Epithelial cell of proximal tubule (primary cell): ENCODE data around the gene RNU5B-1. TPM values are rescaled to one million over a fixed set of nuclear protein-coding genes. Genes with fewer than 3 reads are reported as not detected.

Source experiments
- DNase-seq: peaks from one replicate; pipeline ENCODE4 v3.0.0-alpha.2; 2011; ENCODE audit warnings: low read depth
- H3K4me3 ChIP-seq: 2 replicates; pipeline ENCODE4 v1.5.1; 2011; ENCODE audit warnings: low read depth, mild to moderate bottlenecking, low read length
- total RNA-seq: library from RNA; depleted of rRNA; stranded (reverse); fragments of >200 nt; gene quantifications from 2 replicates; pipeline ENCODE4 v1.2.3, GENCODE V29; 2015
- TF ChIP-seq, protein P1 (sequence below): conservative IDR thresholded peaks from 2 replicates; pipeline ENCODE4 v1.5.1; 2012; ENCODE audit warnings: low read depth, mild to moderate bottlenecking, low read length

The RNU5B-1 gene
- total RNA-seq, 1 donor from 2014 or later, result not detected

DNA sequence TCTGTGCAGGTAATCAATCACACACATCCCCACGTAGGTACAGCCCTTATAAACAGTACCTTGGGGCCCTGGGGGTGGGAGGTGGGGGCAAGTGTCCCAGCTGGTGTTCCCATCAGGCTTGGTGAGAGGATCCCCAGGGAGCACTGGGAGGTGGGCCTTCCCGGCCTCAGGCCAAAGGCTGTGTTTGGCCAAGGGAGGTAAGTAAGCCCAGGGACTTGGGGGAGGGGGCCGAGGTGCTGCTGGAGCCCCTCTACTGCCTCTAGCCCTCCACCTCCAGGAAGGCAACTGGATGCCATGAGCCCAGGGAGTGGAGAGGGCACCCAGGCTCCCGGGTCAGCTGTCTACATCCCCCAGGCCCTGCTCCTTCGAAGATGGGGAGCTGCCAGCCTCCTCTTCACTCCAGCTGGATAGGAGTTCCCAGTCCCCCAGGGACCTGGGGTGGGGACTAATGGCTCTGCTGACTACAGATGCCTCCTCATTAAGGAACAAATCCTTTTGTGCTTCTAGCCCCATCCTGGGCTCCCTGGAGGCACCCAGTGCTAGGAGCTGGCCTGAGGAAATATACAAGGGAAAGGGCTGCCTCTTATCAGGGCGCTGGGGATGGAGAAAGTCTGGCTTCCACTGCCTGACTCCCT lies 33.1 kb downstream of the RNU5B-1 start:
- TF ChIP-seq, protein P1, sequence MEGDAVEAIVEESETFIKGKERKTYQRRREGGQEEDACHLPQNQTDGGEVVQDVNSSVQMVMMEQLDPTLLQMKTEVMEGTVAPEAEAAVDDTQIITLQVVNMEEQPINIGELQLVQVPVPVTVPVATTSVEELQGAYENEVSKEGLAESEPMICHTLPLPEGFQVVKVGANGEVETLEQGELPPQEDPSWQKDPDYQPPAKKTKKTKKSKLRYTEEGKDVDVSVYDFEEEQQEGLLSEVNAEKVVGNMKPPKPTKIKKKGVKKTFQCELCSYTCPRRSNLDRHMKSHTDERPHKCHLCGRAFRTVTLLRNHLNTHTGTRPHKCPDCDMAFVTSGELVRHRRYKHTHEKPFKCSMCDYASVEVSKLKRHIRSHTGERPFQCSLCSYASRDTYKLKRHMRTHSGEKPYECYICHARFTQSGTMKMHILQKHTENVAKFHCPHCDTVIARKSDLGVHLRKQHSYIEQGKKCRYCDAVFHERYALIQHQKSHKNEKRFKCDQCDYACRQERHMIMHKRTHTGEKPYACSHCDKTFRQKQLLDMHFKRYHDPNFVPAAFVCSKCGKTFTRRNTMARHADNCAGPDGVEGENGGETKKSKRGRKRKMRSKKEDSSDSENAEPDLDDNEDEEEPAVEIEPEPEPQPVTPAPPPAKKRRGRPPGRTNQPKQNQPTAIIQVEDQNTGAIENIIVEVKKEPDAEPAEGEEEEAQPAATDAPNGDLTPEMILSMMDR, result no peak
- DNase-seq, result no peak
- H3K4me3 ChIP-seq, result no peak overlapping the region

DNA sequence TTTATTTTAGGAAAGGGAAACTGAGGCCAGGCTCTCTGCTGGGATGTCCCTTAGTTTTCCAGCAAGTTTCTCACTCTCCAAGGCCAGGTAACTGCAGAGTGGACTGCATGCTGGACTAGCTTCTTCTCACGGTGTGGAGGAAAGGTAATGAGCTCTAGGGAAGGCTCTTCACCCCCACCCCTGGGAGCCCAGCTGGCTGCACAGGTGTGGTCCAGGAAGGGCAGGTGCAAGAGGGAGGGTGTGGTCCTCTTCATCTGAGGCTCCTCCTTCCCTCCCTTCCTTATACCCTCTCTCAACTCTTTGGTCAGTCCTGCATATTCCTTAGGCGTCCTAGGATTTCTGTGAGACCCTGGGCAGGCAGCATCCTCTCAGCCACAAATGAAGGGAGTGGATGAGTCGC lies 33.9 kb downstream of the RNU5B-1 start:
- no peak overlapping the region for H3K4me3 ChIP-seq
- TF ChIP-seq, protein P1, result no peak
- no peak for DNase-seq

DNA sequence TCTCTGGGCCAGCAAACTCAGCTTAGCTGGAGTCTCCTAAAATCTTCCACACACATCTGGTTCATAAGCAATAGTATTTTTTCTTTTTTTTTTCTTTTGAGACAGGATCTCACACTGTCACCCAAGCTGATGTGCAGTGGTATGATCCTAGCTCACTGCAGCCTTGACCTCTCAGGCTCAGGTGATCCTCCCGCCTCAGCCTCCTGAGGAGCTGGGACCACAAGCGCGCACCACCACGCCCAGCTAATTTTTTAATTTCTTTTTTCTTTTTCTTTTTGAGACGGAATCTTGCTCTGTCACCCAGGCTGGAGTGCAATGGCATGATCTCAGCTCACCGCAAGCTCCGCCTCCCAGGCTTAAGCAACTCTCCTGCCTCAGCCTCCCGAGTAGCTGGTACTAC lies 34.3 kb downstream of the RNU5B-1 start:
- H3K4me3 ChIP-seq, result no peak overlapping the region
- TF ChIP-seq, protein P1, result no peak
- DNase-seq, result no peak

DNA sequence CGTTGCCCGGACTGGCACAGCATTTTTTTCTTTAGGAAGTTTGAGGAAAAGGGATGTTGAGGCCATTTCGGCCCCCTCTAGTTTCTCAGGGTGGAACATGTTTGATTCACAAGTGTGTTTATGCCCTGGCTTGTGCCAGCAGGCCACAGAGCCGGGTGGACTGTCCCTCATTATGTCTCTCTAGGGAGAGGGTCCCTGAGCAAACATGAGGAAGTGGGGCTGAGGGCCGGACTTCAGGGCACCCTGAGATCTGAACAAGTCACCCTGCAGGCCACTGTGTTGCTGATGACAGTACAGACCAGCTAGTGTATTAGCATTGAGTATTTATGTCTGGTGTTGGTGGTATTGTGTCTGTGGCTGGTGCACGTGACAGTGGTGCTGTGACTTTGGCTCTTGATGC lies 34.9 kb downstream of the RNU5B-1 start:
- H3K4me3 ChIP-seq, result no peak overlapping the region
- no peak for DNase-seq
- TF ChIP-seq, protein P1, result no peak

DNA sequence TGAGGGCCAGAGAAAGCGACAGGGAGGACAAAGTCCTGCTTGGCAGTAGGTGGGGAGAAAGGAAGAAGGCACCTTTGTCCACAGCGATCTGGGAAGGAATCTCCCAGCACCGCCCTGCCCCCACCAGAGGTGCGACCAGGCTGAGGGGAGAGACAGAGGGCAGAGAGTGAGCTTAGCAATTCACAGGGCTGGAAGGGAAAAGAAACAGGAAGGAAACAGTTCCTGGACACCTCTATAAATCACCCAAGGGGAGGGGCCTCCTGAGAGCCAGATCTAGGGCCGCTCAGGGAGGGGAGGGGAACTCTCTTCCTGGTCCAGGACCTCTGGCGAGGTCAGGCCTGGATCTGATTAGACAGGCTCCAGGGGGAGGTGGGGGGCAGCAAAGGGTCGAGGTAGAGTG lies 35.4 kb downstream of the RNU5B-1 start:
- no peak overlapping the region for H3K4me3 ChIP-seq
- DNase-seq, result no peak
- TF ChIP-seq, protein P1, result no peak

DNA sequence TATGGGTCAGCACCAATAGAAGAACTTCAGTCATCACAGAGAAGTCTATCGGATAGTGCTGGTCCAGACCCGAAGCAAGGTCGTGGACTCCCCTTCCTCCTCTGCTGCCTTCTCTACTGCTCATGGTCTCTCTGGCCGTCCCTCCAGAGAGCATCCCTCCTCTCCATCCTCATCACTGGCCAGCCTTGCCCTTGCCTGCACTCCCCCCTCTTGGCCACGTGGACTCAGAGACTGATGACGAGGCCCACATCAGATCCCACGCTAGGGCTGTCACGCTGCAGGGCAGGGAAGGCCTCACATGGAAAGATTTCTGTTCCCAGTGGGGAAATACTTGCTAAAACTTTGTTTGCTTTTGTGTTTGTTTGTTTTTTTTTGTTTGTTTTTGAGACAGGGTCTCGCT lies 38.0 kb downstream of the RNU5B-1 start:
- TF ChIP-seq, protein P1, result no peak
- DNase-seq, result no peak
- no peak overlapping the region for H3K4me3 ChIP-seq

DNA sequence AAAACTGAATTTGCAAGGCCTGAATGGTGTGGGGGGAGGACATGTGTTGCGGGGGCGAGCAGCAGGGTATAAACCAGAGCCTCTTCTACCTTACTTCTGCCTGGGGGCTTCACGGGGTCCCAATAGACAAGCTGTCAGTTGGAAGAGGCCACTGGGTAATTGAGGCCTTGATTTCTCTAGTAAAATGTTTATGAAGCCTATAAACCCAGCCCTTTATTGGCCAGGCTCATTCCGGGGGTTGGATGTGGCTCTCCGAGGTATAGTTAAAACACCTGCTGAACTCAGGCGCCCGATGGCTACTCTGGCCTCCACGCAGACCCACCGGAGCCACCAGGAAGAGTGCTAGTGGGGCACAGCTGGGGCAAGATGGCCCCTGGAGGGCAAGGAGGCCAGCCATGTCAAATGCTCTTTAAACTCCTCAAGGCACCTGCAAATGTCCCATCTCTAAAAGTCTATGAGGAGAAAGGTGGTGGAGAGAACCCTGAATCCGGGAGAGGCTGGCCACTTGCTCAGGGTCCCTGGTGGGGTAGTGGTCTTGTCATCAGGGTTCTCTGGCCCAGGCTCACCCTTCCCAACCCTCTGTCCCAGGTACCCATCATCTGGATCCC lies 39.0 kb downstream of the RNU5B-1 start:
- TF ChIP-seq, protein P1, result no peak
- H3K4me3 ChIP-seq, result no peak overlapping the region
- no peak for DNase-seq
